Measurements from ENCODE around the gene ELMO1. TPM values are rescaled to one million over a fixed set of nuclear protein-coding genes. Genes with fewer than 3 reads are reported as not detected.

The ELMO1 gene
- total and polyA plus RNA-seq, 2 experiments from 2014 or later, result 6.5 to 24.9 TPM

- H3K9me2 ChIP-seq (ENCODE audit: insufficient read depth), result peaks cover 12% of the 10 kb centered on the region; the same call in 1 of the 2 replicates
- H3K4me3 Mint-ChIP-seq, result no peak overlapping the region; the same call in 2 of the 3 replicates
- peaks cover 10% of the 10 kb centered on the region; the same call in 2 of the 3 replicates for H3K9me3 Mint-ChIP-seq
- no peak overlapping the region; the same call in 1 of the 2 replicates for H3K27ac Mint-ChIP-seq
- no peaks in the 10 kb centered on the region for H3K27me3 ChIP-seq (ENCODE audit: insufficient read depth)
- ATAC-seq, result no peak; the same call in 2 of the 3 replicates
- TF ChIP-seq JUNB (IDR thresholded peaks at IDR 0.05; ENCODE audit: unreplicated experiment) (no peak), EZH2phosphoT487 (IDR thresholded peaks at IDR 0.05; ENCODE audit: unreplicated experiment) (no peak), ZNF114 (CRISPR knock-in tag; IDR thresholded peaks at IDR 0.05) (no peak), CREB1 (CRISPR knock-in tag; IDR thresholded peaks at IDR 0.05; ENCODE audit: low read depth) (no peak), ZNF331 (CRISPR knock-in tag; IDR thresholded peaks at IDR 0.05; ENCODE audit: low read depth) (no peak), CTCF (conservative IDR thresholded peaks at IDR 0.05; ENCODE audit: low read depth in 2 of 2) (no peak), NANOG (IDR thresholded peaks at IDR 0.05; ENCODE audit: borderline replicate concordance) (no peak), STAT1 (IDR thresholded peaks at IDR 0.05; ENCODE audit: unreplicated experiment) (no peak), POLR2AphosphoS5 (IDR thresholded peaks at IDR 0.05; ENCODE audit: low read depth) (no peak), EZH2 (IDR thresholded peaks at IDR 0.05; ENCODE audit: low read depth, unreplicated experiment) (no peak)
- TF ChIP-seq, protein P1, sequence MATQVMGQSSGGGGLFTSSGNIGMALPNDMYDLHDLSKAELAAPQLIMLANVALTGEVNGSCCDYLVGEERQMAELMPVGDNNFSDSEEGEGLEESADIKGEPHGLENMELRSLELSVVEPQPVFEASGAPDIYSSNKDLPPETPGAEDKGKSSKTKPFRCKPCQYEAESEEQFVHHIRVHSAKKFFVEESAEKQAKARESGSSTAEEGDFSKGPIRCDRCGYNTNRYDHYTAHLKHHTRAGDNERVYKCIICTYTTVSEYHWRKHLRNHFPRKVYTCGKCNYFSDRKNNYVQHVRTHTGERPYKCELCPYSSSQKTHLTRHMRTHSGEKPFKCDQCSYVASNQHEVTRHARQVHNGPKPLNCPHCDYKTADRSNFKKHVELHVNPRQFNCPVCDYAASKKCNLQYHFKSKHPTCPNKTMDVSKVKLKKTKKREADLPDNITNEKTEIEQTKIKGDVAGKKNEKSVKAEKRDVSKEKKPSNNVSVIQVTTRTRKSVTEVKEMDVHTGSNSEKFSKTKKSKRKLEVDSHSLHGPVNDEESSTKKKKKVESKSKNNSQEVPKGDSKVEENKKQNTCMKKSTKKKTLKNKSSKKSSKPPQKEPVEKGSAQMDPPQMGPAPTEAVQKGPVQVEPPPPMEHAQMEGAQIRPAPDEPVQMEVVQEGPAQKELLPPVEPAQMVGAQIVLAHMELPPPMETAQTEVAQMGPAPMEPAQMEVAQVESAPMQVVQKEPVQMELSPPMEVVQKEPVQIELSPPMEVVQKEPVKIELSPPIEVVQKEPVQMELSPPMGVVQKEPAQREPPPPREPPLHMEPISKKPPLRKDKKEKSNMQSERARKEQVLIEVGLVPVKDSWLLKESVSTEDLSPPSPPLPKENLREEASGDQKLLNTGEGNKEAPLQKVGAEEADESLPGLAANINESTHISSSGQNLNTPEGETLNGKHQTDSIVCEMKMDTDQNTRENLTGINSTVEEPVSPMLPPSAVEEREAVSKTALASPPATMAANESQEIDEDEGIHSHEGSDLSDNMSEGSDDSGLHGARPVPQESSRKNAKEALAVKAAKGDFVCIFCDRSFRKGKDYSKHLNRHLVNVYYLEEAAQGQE (IDR thresholded peaks at IDR 0.05; ENCODE audit: unreplicated experiment), result no peak
- TF ChIP-seq, protein P2, sequence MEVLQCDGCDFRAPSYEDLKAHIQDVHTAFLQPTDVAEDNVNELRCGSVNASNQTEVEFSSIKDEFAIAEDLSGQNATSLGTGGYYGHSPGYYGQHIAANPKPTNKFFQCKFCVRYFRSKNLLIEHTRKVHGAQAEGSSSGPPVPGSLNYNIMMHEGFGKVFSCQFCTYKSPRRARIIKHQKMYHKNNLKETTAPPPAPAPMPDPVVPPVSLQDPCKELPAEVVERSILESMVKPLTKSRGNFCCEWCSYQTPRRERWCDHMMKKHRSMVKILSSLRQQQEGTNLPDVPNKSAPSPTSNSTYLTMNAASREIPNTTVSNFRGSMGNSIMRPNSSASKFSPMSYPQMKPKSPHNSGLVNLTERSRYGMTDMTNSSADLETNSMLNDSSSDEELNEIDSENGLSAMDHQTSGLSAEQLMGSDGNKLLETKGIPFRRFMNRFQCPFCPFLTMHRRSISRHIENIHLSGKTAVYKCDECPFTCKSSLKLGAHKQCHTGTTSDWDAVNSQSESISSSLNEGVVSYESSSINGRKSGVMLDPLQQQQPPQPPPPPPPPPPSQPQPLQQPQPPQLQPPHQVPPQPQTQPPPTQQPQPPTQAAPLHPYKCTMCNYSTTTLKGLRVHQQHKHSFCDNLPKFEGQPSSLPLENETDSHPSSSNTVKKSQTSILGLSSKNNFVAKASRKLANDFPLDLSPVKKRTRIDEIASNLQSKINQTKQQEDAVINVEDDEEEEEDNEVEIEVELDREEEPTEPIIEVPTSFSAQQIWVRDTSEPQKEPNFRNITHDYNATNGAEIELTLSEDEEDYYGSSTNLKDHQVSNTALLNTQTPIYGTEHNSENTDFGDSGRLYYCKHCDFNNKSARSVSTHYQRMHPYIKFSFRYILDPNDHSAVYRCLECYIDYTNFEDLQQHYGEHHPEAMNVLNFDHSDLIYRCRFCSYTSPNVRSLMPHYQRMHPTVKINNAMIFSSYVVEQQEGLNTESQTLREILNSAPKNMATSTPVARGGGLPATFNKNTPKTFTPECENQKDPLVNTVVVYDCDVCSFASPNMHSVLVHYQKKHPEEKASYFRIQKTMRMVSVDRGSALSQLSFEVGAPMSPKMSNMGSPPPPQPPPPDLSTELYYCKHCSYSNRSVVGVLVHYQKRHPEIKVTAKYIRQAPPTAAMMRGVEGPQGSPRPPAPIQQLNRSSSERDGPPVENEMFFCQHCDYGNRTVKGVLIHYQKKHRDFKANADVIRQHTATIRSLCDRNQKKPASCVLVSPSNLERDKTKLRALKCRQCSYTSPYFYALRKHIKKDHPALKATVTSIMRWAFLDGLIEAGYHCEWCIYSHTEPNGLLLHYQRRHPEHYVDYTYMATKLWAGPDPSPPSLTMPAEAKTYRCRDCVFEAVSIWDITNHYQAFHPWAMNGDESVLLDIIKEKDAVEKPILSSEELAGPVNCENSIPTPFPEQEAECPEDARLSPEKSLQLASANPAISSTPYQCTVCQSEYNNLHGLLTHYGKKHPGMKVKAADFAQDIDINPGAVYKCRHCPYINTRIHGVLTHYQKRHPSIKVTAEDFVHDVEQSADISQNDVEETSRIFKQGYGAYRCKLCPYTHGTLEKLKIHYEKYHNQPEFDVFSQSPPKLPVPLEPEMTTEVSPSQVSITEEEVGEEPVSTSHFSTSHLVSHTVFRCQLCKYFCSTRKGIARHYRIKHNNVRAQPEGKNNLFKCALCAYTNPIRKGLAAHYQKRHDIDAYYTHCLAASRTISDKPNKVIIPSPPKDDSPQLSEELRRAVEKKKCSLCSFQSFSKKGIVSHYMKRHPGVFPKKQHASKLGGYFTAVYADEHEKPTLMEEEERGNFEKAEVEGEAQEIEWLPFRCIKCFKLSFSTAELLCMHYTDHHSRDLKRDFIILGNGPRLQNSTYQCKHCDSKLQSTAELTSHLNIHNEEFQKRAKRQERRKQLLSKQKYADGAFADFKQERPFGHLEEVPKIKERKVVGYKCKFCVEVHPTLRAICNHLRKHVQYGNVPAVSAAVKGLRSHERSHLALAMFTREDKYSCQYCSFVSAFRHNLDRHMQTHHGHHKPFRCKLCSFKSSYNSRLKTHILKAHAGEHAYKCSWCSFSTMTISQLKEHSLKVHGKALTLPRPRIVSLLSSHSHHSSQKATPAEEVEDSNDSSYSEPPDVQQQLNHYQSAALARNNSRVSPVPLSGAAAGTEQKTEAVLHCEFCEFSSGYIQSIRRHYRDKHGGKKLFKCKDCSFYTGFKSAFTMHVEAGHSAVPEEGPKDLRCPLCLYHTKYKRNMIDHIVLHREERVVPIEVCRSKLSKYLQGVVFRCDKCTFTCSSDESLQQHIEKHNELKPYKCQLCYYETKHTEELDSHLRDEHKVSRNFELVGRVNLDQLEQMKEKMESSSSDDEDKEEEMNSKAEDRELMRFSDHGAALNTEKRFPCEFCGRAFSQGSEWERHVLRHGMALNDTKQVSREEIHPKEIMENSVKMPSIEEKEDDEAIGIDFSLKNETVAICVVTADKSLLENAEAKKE (CRISPR knock-in tag; IDR thresholded peaks at IDR 0.05), result no peak
- TF ChIP-seq, protein P3, sequence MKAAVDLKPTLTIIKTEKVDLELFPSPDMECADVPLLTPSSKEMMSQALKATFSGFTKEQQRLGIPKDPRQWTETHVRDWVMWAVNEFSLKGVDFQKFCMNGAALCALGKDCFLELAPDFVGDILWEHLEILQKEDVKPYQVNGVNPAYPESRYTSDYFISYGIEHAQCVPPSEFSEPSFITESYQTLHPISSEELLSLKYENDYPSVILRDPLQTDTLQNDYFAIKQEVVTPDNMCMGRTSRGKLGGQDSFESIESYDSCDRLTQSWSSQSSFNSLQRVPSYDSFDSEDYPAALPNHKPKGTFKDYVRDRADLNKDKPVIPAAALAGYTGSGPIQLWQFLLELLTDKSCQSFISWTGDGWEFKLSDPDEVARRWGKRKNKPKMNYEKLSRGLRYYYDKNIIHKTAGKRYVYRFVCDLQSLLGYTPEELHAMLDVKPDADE (IDR thresholded peaks at IDR 0.05), result no peak
- no peak overlapping the region for H3K4me3 ChIP-seq
- H3K4me2 ChIP-seq, result no peak overlapping the region
- no peaks in the 10 kb centered on the region for H3K79me2 ChIP-seq (replicated peaks; ENCODE audit: insufficient read depth)
- no peaks in the 10 kb centered on the region for H3K4me1 ChIP-seq (ENCODE audit: insufficient read depth)
- DNase-seq (ENCODE audit: low spot score), result no peak
- peaks cover 9% of the 10 kb centered on the region for H3K27me3 Mint-ChIP-seq (ENCODE audit: insufficient read depth, low read depth, poor library complexity)
- no peak overlapping the region for H2AFZ ChIP-seq
- no peak overlapping the region for H3K27ac ChIP-seq (ENCODE audit: low read depth)
- H3K36me3 Mint-ChIP-seq (ENCODE audit: low read depth), result peaks cover 5% of the 10 kb centered on the region; the same call in 2 of the 3 replicates
- H3F3A ChIP-seq (replicated peaks; ENCODE audit: low read depth), result no peaks in the 10 kb centered on the region
- no peaks in the 10 kb centered on the region for H4K20me1 ChIP-seq (replicated peaks; ENCODE audit: insufficient read depth)
- no peaks in the 10 kb centered on the region for H3K36me3 ChIP-seq (ENCODE audit: insufficient read depth)
- H3K4me1 Mint-ChIP-seq, result peaks cover 34% of the 10 kb centered on the region
These were observed 166.6 kb downstream of the ELMO1 start for GRCh38 chr7:37282093-37282444.

Data from GM23338 (cell line).